PC-9 (cell line): Measurements from ENCODE around the gene BBX.

Source experiments
- CTCF ChIP-seq: fragments of 200-600 bp; sonication (generic); conservative IDR thresholded peaks from 2 replicates; pipeline ENCODE4 v1.6.1; 2017; ENCODE audit warnings: mixed run types, antibody characterized with exemption, mild to moderate bottlenecking, moderate library complexity
- EZH2 ChIP-seq: fragments of 200-600 bp; sonication (generic); IDR thresholded peaks from 2 replicates; pipeline ENCODE4 v1.8.0; 2017; ENCODE audit warnings: antibody characterized with exemption, low read depth

- no peak for TF ChIP-seq CTCF
- no peak for TF ChIP-seq EZH2
These were observed 131.5 kb downstream of the BBX start for GRCh38 chr3:107654218-107654617.
